ENCODE results near the gene BBS9. TPM values are rescaled to one million over a fixed set of nuclear protein-coding genes. Genes with fewer than 3 reads are reported as not detected.
A peak's percentile ranks its signal among the peaks of the same experiment; 100 is the strongest.

The BBS9 gene
- total RNA-seq, 1 donor from 2014 or later: 22.6 TPM

- H3K4me1 Mint-ChIP-seq (ENCODE audit: unreplicated experiment): peaks cover 2% of the 10 kb centered on the region
- DNase-seq (ENCODE audit: extremely low spot score, unreplicated experiment): no peak
- no peaks in the 10 kb centered on the region for H3K9me3 Mint-ChIP-seq (ENCODE audit: unreplicated experiment)
- no peak overlapping the region for H3K4me3 Mint-ChIP-seq (ENCODE audit: unreplicated experiment)
- H3K27me3 Mint-ChIP-seq (ENCODE audit: unreplicated experiment): no peaks in the 10 kb centered on the region
- H3K27ac Mint-ChIP-seq (ENCODE audit: unreplicated experiment): no peak overlapping the region
- TF ChIP-seq CTCF (IDR thresholded peaks at IDR 0.05): no peak
- H3K36me3 Mint-ChIP-seq (ENCODE audit: unreplicated experiment): no peaks in the 10 kb centered on the region
These were observed 329.2 kb downstream of the BBS9 start for GRCh38 chr7:33458581-33458980.

- no peaks in the 10 kb centered on the region for H3K9me3 Mint-ChIP-seq (ENCODE audit: unreplicated experiment)
- peak; percentile 71 for TF ChIP-seq CTCF (IDR thresholded peaks at IDR 0.05)
- H3K27me3 Mint-ChIP-seq (ENCODE audit: unreplicated experiment): no peaks in the 10 kb centered on the region
- no peak overlapping the region for H3K27ac Mint-ChIP-seq (ENCODE audit: unreplicated experiment)
- no peak overlapping the region for H3K4me3 Mint-ChIP-seq (ENCODE audit: unreplicated experiment)
- H3K36me3 Mint-ChIP-seq (ENCODE audit: unreplicated experiment): no peaks in the 10 kb centered on the region
- peaks cover 2% of the 10 kb centered on the region for H3K4me1 Mint-ChIP-seq (ENCODE audit: unreplicated experiment)
- DNase-seq (ENCODE audit: extremely low spot score, unreplicated experiment): no peak
These were observed 330.0 kb downstream of the BBS9 start for GRCh38 chr7:33459340-33459751.

GRCh38 chr7:33463131-33463530 is 333.8 kb downstream of the BBS9 start:
- TF ChIP-seq CTCF (IDR thresholded peaks at IDR 0.05): no peak
- peaks cover 2% of the 10 kb centered on the region for H3K4me1 Mint-ChIP-seq (ENCODE audit: unreplicated experiment)
- H3K4me3 Mint-ChIP-seq (ENCODE audit: unreplicated experiment): no peak overlapping the region
- H3K9me3 Mint-ChIP-seq (ENCODE audit: unreplicated experiment): no peaks in the 10 kb centered on the region
- no peak for DNase-seq (ENCODE audit: extremely low spot score, unreplicated experiment)
- H3K27me3 Mint-ChIP-seq (ENCODE audit: unreplicated experiment): no peaks in the 10 kb centered on the region
- no peaks in the 10 kb centered on the region for H3K36me3 Mint-ChIP-seq (ENCODE audit: unreplicated experiment)
- H3K27ac Mint-ChIP-seq (ENCODE audit: unreplicated experiment): no peak overlapping the region

GRCh38 chr7:33466203-33466602 is 336.8 kb downstream of the BBS9 start:
- TF ChIP-seq CTCF (IDR thresholded peaks at IDR 0.05): no peak
- Mint-ChIP-seq H3K9me3 (ENCODE audit: unreplicated experiment) (peaks cover 7% of the 10 kb centered on the region), H3K4me1 (ENCODE audit: unreplicated experiment) (peaks cover 5% of the 10 kb centered on the region), H3K27me3 (ENCODE audit: unreplicated experiment) (no peaks in the 10 kb centered on the region), H3K27ac (ENCODE audit: unreplicated experiment) (no peak overlapping the region), H3K4me3 (ENCODE audit: unreplicated experiment) (no peak overlapping the region), H3K36me3 (ENCODE audit: unreplicated experiment) (no peaks in the 10 kb centered on the region)
- no peak for DNase-seq (ENCODE audit: extremely low spot score, unreplicated experiment)

GRCh38 chr7:33471636-33472242 is 342.4 kb downstream of the BBS9 start:
- Mint-ChIP-seq H3K4me1 (ENCODE audit: unreplicated experiment) (peaks cover 5% of the 10 kb centered on the region), H3K4me3 (ENCODE audit: unreplicated experiment) (no peak overlapping the region), H3K27me3 (ENCODE audit: unreplicated experiment) (no peaks in the 10 kb centered on the region), H3K9me3 (ENCODE audit: unreplicated experiment) (peaks cover 7% of the 10 kb centered on the region), H3K27ac (ENCODE audit: unreplicated experiment) (no peak overlapping the region), H3K36me3 (ENCODE audit: unreplicated experiment) (no peaks in the 10 kb centered on the region)
- no peak for TF ChIP-seq CTCF (IDR thresholded peaks at IDR 0.05)
- DNase-seq (ENCODE audit: extremely low spot score, unreplicated experiment): no peak
